Measurements from ENCODE around the gene TBC1D22A.

DNA sequence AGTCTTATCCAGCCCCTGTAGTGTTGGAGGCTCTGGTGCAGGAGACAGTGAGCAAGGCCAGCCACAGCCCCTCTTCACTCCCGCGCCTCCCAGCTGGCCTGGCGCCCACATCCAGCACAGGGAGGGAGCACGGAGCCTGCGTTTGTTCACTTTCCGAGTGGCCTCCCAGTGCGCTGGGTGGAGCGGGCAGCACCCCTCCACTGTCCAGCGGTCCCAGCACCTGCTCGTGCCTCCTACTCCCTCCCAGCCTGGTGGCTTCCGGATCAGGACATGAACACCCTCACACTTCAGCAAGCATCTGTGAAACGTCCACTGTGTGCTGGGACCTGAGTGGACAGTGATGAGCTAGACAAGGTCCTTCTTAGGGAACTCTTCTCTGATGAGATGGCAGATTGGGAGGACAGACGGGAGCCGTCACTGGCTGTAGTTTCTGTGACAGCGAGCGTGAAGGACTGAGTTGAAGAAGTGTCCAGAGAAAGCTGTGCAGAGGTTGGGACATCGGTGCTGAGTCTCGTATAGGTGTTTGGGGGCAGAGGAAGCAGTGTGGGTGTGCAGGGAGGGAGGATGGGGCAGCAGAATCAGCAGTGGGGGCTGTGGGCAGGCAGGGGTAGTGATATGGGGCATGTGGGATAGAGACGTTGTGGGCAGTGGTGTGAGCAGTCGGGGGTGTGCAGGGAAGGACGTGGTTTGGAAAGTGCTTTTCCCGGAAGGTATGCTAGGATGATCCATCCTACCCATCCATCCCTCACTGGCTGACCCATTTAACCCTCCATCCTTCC, 256.8 kb downstream of the TBC1D22A start:
- TF ChIP-seq POLR2A (IDR thresholded peaks at IDR 0.05), result no peak
- TF ChIP-seq POLR2AphosphoS5 (IDR thresholded peaks at IDR 0.05), result no peak
- TF ChIP-seq, protein P1, sequence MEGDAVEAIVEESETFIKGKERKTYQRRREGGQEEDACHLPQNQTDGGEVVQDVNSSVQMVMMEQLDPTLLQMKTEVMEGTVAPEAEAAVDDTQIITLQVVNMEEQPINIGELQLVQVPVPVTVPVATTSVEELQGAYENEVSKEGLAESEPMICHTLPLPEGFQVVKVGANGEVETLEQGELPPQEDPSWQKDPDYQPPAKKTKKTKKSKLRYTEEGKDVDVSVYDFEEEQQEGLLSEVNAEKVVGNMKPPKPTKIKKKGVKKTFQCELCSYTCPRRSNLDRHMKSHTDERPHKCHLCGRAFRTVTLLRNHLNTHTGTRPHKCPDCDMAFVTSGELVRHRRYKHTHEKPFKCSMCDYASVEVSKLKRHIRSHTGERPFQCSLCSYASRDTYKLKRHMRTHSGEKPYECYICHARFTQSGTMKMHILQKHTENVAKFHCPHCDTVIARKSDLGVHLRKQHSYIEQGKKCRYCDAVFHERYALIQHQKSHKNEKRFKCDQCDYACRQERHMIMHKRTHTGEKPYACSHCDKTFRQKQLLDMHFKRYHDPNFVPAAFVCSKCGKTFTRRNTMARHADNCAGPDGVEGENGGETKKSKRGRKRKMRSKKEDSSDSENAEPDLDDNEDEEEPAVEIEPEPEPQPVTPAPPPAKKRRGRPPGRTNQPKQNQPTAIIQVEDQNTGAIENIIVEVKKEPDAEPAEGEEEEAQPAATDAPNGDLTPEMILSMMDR (IDR thresholded peaks at IDR 0.05), result no peak
